GM18951 (cell line): ENCODE measurements around the gene CDH4.

Experiments
- POLR2A ChIP-seq: IDR thresholded peaks from 4 replicates; pipeline ENCODE4 v1.6.1; 2011; ENCODE audit warnings: mild to moderate bottlenecking; ENCODE audit not compliant: insufficient read length, insufficient read depth; ENCODE audit errors: extremely low read depth
- in situ Hi-C: fragments of 300-500 bp; cut with MboI; formaldehyde crosslinking; loops from one replicate; pipeline ENCODE4 v1.12.0; 2022; ENCODE audit warnings: low sequenced_read_pairs, mixed read lengths, inconsistent platforms; ENCODE audit not compliant: unreplicated experiment

Gene CDH4

DNA sequence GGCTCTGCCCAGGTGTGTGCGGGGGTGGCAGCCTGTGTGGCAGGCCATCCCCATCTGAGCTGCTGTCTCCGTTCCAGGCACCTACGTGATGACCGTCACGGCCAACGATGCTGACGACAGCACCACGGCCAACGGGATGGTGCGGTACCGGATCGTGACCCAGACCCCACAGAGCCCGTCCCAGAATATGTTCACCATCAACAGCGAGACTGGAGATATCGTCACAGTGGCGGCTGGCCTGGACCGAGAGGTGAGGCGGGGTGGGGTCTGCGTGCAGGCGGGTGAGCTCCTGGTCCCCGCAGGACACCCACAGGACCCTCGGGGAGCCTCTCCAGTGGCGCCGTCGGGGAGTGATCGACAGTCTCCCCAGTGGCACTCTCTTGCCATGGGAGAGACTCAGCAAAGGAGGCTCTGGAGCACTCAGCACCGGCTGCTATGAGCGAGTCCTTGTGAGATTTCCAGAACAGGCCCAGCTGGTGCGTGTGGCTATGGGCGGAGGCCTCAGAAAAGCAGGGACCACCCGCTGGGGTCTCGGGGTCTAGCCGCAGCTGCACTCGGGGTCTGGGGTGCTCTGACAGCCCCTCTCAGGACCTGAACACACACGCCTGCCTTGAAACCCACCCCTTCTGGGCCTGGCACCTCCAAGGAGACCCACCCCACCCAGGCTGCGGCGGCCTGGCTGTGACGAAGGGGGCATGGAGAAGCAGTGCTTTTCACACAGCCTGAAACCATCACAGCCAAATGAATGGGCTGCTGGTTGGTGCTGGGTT lies 621.8 kb downstream of the CDH4 start:
- no peak for TF ChIP-seq POLR2A
- in situ Hi-C loops: no loop called here

DNA sequence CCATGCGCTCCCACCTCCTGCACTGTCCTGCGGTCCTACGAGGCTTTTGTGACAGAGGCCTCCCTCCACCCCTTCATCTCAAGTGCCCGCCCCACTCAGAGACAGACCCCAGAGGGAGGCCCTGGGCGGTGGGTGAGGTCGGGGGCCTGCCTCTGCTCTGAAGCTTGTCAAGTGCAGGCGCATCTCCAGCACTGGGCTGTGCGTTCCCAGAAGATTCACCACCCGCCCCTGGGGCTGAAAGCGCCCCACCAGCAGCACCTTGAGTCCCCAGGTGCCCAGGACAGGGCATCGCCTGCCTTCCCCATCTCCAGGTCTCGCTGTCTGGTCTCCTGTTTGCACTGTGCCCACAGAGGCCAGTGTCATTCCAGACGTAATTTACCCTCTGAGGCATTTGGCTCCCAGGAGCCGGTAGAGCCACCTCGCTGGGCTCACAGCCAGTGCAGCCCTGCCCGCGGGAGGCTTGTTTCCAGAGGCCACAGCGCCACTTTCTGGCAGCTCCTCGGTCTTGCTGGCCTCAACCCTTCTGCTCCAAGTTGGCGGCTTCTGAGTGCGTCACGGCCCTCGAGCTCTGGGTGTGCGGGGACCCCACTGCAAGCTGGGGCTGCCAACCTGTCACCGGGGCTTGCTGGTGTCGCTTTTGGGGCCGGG lies 622.5 kb downstream of the CDH4 start:
- TF ChIP-seq POLR2A: no peak
- in situ Hi-C loops: loop anchor here (25.0 kb wide), 1 partner anchor 1662 kb away; no protein-coding TSS in a partner anchor

DNA sequence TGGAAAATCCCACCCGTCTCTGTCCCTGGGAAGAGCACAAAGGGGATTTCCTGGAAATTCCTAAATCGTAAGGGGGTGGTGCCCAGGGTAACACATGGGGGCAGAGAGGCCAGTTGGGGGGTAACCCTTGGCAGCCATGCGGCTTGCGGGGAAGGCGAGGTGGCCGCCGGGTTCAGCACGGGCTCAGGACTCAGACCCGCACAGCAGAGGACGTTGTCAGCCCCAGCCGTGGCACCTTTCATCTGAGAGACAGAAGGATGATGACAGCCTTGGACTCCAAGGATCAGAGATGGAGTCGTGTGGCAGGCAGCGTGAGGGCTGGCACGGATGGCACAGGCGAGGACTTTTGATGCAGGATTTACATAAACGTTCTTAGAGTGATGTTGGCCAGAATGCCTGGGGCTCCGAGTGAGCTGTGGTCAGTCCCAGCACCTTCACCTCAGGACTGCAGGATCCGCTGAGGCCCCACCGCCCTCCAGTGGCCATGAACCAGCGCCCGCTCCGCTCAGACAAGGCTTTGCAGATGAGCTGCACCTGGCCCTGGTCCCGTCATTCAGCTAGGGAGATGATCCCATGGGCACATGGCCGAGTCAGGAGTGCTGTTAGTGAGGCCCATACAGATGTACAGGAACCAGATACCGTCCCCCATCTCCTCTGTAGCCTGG lies 623.3 kb downstream of the CDH4 start:
- TF ChIP-seq POLR2A: no peak
- in situ Hi-C loops: loop anchor here (25.0 kb wide), 1 partner anchor 1663 kb away; no protein-coding TSS in a partner anchor

DNA sequence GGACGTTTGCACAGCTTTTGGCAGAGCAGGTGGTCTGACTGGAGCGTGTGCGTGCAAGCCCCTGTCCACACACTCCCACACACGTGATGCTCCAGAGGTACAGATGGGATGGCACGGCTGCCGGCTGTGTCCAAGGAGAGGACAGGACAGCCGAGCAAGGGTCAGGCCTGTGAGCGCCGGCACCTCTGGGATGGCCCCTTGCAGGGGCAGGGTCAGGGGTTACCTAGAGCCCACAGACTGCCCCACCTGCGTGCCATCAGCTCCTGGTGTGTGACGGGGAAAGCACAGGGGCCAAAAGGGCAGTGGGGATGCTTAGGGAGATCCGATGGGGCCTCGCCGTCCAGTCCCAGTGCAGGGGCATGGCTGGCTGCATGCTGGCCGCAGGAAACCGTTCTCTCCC lies 623.9 kb downstream of the CDH4 start:
- TF ChIP-seq POLR2A: no peak
- in situ Hi-C loops: loop anchor here (25.0 kb wide), 1 partner anchor 1664 kb away; no protein-coding TSS in a partner anchor

DNA sequence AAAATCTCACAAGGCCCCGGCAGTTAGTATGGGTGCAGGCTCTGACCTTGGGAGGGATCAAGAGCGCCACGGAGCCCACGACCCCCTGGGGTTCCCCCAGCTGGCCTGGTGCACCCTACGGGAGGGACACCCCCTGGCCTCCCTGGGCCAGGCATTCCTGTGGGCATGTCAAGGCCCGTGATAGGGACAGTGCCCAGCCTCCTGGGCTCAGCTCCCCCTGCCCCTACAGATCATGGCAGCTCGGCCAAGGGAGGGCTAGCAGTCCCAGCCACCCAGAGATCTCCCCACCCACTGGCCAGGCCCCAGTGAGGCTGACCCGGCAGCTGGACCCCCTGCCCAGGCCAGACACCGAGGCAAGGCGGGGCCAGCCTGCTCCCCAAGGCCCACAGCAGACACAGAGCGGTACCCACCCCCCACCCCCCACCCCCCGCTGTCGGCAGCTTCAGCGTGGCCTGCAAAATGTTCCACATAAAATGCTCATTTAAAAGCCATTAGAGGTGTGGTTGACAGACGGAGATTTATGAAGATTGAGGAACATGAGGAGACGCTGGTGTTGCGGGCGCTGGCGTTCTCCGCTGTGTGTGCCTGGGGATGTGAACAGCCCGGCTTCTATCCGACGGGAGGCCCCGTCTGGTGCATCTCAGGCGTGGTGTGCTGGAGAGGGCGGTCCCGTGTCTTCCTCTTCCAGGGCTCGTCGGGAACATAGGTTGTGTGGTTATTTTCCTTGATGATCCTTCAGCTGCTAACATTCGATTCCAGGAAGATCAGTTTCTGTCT lies 625.1 kb downstream of the CDH4 start:
- TF ChIP-seq POLR2A: no peak
- in situ Hi-C loops: loop anchor here (25.0 kb wide), 1 partner anchor 1665 kb away; no protein-coding TSS in a partner anchor

DNA sequence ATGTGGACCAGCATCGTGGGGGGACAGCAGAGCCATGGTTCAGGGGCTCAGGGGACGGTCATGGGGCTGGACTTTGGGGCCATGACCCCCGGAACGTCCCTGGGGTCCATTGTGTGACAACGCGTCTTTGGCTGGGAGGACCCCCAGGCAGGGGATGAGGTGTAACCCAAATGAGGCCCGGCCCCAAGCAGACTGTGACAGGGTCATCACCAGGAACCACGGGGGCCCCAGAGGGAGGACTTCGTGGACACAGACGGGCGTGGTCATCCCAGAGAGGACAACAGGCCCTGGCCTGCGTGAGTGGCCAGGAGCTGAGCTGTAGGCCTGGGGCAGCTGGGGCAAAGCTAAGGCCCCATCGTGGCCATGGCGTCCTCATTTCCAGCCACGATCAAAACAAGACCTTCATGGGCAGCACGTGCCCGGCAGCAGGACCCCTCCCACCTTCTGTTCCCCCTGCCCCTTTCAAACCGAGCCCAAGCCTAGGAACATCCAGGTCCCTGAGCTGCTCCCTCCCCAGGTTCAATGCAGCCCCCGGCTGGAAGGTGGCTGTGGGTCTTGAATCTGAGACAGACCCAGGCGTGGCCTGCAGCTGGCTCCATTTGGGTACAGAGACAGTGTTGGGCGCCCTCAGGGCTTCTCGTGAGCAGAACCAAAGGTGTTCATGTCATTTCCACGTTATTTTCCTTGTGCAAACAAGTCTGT lies 625.9 kb downstream of the CDH4 start:
- in situ Hi-C loops: loop anchor here (25.0 kb wide), 1 partner anchor 1666 kb away; no protein-coding TSS in a partner anchor

DNA sequence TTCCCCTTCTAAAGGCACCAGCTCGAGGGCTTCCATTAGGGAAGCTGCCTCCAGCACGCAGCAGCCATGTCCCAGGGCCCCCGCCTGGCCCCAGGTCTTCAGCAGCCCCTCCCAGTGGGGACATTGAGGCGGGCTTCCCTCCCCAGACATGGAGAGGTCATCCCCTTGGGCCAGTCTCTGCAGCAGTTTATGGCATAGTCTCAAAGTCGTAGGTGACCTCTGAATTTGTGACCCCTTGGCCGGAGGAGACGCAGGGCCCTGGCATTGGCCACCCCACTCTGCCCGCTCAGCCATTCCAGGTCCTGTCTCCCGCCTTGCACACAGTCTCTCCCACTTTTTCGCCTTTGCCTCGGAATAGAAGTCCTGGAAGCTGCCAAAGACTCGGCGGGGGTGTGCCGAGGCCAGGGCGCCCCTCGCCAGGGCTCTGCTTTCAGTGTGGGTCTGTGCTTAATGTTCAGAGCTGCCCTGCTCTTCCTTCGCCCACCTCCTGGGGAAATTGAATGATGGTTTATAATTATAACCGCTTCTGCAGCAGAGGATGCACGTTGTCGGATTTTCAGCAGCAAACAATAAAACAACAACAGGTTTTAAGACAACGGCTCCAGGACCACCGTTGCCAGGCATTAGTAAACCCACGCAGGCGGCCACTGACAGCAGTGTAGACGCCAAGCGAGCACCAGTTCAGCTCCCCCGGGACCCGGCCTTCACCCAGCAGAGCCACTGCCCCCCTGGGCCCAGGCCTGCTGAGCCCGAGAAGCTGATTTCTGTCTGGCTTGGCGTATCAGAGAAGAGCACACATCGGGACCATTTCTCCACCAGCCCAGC lies 626.6 kb downstream of the CDH4 start:
- TF ChIP-seq POLR2A: no peak

More for the DNA sequence above, 625.9 kb downstream of the CDH4 start:
- no peak for TF ChIP-seq POLR2A

DNA sequence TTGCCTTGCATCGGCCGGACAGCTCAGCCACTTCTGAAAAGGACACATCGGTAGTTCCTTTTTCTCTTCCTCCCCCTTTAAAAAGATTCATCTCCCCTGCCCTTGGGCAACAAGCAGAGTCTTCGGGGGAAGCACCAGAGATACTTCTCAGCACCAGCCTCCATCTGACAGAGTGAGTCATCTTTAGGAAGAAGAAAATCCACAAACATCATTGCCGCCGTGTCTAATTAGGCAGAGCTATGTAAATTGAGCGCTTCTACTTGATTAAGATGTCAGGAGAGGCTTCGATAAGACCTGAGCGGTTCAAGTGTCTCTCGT lies 627.2 kb downstream of the CDH4 start:
- no peak for TF ChIP-seq POLR2A

More for the DNA sequence above, 626.6 kb downstream of the CDH4 start:
- in situ Hi-C loops: loop anchor here (25.0 kb wide), 1 partner anchor 1666 kb away; no protein-coding TSS in a partner anchor

DNA sequence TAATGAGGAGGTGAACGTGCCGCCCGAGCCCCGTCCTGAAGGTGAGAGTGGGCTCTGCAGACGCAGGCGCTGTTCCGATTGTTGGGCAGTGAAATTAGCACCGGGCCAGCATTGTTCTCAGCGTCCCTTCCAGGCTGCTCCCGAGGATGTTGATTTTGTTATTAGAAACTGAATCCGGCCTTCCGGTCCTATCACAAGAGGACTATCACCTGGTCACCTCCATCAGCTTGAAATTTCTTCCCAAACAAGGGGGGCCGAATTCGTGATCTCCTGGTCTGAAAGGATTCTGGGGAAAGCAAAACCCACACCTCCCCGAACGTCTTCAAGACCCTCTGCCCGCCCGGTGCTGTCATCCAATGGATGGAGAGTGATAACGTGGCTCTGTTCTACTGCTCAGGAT lies 627.6 kb downstream of the CDH4 start:
- TF ChIP-seq POLR2A: no peak
- in situ Hi-C loops: loop anchor here (25.0 kb wide), 1 partner anchor 1667 kb away; no protein-coding TSS in a partner anchor

More for the DNA sequence above, 627.2 kb downstream of the CDH4 start:
- in situ Hi-C loops: loop anchor here (25.0 kb wide), 1 partner anchor 1667 kb away; no protein-coding TSS in a partner anchor

DNA sequence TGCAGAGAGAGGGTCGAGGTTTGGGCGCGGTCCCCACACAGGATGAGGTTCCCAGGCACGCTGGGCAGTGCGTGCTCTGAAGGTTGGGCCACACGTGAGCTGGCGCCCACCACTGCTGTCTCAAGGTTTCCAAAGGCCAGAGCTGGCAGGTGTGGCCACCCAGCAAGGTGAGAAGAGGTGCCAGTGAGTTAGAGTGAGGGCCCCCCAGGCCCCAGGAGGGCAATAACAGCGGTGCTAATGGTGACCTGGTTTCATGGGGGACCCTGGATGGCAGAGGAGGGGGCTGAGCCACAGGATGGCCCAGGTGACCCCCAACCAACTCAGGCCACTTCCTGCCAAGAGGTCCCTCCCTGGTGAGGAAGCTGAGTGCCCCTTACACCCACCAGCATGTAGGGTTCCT lies 628.6 kb downstream of the CDH4 start:
- no peak for TF ChIP-seq POLR2A
- in situ Hi-C loops: loop anchor here (25.0 kb wide), 1 partner anchor 1668 kb away; no protein-coding TSS in a partner anchor

DNA sequence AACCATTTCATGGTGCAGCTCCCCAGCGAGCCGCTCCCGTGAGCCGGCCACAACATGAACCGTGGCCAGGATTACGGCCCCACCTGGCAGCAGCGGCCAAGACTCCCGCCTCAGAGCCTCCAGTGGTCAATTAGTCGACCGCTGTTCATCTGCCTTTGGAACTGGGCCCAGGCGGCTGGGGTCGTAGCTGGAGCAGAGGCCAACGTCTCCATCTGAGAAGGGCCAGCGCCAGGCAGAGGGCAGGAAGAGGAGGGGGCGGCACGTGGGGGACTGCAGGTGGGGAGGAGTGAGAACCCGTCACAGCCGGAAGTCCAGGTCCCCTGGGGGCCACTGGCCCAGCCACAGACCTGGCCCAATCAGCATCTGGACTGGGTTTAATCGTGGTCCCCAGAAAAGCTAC lies 629.4 kb downstream of the CDH4 start:
- no peak for TF ChIP-seq POLR2A
- in situ Hi-C loops: loop anchor here (25.0 kb wide), 1 partner anchor 1669 kb away; no protein-coding TSS in a partner anchor
